ENCODE measurements around the gene PCDHA4. TPM values are rescaled to one million over a fixed set of nuclear protein-coding genes. Genes with fewer than 3 reads are reported as not detected.
A peak's percentile ranks its signal among the peaks of the same experiment; 100 is the strongest.
"Not testable (repeated sequence)": the region's sequence is repeated elsewhere in the genome, so short reads cannot be mapped to it uniquely, and the experiment has no call there.

Gene PCDHA4
- total RNA-seq, 1 donor from 2014 or later, result under 0.01 TPM

DNA sequence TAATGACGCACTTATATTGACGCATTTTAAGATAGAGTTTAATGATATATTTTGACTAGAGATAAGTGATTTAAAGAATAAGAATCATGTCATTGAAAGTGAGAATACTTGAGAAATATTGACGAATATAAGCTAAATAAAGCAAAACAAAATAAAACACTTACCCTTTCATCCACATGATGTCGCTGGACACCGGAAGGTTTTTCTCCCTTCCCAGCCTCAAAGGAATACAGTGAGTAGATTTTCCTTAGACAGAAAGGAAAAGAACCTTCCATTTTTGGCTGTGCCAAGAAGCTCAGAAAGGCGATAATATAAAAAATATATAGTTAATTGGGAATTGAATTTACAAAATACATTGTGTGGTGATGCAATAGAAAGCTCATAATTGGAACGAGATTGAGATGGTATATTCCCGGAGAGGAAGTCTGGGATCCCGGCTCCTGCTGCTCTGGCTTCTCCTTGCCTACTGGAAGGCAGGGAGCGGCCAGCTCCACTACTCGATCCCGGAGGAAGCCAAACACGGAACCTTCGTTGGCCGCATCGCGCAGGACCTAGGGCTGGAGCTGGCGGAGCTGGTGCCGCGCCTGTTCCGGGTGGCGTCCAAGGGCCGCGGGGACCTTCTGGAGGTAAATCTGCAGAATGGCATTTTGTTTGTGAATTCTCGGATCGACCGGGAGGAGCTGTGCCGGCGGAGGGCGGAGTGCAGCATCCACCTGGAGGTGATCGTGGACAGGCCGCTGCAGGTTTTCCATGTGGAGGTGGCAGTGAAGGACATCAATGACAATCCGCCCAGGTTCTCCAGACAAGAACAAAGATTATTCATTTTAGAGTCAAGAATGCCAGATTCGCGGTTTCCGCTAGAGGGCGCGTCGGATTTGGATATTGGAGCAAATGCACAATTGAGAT, 14.8 kb downstream of the PCDHA4 start, which contains the start of gene PCDHA5:
Gene PCDHA5, plus strand, starts transcription at position 239 of the 906 bp plus-strand sequence.
- peak; percentile 21 to 43 for DNase-seq (ENCODE audit: low read depth in 2 of 2)

DNA sequence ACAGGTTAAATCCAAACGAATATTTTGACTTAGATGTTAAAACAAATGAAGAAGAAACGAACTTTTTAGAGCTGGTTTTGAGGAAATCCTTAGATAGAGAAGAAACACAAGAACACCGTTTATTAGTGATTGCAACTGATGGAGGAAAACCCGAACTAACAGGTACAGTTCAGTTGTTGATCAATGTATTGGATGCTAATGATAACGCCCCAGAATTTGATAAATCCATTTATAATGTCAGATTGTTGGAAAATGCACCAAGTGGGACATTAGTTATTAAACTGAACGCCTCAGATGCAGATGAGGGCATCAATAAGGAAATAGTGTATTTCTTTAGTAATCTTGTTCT, 15.4 kb downstream of the PCDHA4 start:
- no peak for DNase-seq (ENCODE audit: low read depth in 2 of 2)

GRCh38 chr5:140822969-140823368, 16.1 kb downstream of the PCDHA4 start:
- DNase-seq (ENCODE audit: low read depth in 2 of 2), result not testable (repeated sequence)

DNA sequence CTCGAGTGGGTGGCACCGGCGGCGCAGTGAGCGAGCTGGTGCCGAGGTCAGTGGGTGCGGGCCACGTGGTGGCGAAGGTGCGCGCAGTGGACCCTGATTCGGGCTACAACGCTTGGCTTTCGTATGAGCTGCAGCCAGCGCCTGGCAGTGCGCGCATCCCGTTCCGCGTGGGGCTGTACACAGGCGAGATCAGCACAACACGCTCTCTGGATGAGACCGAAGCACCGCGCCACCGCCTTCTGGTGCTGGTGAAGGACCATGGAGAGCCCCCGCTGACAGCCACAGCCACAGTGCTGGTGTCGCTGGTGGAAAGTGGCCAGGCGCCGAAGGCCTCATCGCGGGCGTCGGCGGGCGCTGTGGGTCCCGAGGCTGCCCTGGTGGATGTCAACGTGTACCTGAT, 16.6 kb downstream of the PCDHA4 start:
- DNase-seq (ENCODE audit: low read depth in 2 of 2), result no peak

DNA sequence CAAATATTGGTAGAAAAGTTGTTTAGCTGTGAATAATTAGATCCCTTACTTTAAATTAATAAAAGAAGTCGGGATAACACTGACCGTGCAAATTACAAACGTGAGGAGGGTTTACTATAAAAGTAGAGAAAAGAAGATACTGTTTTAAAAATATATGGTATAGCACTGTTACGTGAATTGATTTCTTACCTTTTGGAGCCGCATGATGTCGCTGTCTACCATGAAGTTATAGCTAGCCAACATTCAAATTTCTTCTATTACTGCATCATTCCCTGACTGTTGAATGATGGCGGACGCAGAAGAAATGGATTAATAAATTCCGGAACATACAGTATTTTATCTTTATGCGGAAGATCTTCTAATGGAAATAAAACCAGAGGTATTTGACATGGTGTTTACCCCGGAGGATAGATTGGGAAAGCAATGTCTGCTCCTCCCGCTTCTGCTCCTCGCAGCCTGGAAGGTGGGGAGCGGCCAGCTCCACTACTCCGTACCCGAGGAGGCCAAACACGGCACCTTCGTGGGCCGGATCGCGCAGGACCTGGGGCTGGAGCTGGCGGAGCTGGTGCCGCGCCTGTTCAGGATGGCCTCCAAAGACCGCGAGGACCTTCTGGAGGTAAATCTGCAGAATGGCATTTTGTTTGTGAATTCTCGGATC, 21.0 kb downstream of the PCDHA4 start, which contains the start of gene PCDHA6:
Gene PCDHA6, plus strand, starts transcription at position 257 of the 658 bp plus-strand sequence. Its CDS starts 132 bp downstream, at position 389.
- DNase-seq (ENCODE audit: low read depth in 2 of 2), result peak in 1 of 2 donors; percentile 28

GRCh38 chr5:140828362-140828737, 21.5 kb downstream of the PCDHA4 start:
- DNase-seq (ENCODE audit: low read depth in 2 of 2), result no peak

GRCh38 chr5:140829511-140830501, 22.9 kb downstream of the PCDHA4 start:
- DNase-seq (ENCODE audit: low read depth in 2 of 2), result not testable (repeated sequence)

DNA sequence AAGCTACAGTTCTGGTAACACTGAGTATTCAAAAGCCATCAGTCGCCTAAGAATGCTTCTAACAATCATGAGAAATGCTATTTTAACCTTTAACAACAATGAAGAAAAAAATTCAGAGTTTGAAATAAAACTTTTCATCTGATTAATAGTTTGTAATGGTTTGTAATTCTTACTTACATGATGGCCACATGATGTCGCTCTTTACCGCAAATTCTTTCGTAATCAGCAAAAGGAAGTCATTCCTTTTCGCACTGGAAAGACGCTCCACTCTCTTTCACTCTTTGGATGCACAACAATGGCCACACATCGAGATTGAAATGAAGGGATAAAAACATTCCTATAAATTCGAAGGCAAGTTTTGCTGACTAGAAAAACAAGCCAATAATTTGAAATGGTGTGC, 27.1 kb downstream of the PCDHA4 start, which contains the start of gene PCDHA7:
Gene PCDHA7, plus strand, starts transcription at position 277 of the 400 bp plus-strand sequence. Its CDS starts 115 bp downstream, at position 392.
- peak; percentile 28 to 36 for DNase-seq (ENCODE audit: low read depth in 2 of 2)

GRCh38 chr5:140834439-140835008, 27.7 kb downstream of the PCDHA4 start:
- DNase-seq (ENCODE audit: low read depth in 2 of 2), result not testable (repeated sequence)

GRCh38 chr5:140835622-140836510, 29.0 kb downstream of the PCDHA4 start:
- DNase-seq (ENCODE audit: low read depth in 2 of 2), result no peak

- DNase-seq (ENCODE audit: low read depth in 2 of 2), result peak in 1 of 2 donors; percentile 52
Measured at GRCh38 chr5:140840978-140841962, 34.4 kb downstream of the PCDHA4 start, which contains the start of gene PCDHA8. PCDHA8 (plus strand) TSS chr5:140841187; CDS start chr5:140841322, 135 bp downstream.

DNA sequence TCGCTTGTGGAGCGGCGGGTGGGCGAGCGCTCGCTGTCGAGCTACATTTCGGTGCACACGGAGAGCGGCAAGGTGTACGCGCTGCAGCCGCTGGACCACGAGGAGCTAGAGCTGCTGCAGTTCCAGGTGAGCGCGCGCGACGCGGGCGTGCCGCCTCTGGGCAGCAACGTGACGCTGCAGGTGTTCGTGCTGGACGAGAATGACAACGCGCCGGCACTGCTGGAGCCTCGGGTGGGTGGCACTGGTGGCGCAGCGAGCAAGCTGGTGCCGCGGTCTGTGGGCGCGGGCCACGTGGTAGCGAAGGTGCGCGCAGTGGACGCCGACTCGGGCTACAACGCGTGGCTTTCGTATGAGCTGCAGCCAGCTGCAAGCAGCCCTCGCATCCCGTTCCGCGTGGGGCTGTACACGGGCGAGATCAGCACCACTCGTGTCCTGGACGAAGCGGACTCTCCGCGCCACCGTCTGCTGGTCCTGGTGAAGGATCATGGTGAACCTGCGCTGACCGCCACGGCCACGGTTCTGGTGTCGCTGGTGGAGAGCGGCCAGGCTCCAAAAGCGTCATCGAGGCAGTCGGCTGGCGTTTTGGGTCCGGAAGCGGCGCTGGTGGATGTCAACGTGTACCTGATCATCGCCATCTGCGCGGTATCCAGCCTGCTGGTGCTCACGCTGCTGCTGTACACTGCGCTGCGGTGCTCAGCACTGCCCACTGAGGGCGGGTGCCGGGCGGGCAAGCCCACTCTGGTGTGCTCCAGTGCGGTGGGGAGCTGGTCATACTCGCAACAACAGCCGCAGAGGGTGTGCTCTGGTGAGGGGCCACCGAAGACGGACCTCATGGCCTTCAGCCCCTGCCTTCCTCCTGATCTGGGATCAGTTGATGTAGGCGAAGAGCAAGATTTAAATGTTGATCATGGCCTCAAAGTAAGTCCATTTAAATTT, 36.2 kb downstream of the PCDHA4 start:
- no peak for DNase-seq (ENCODE audit: low read depth in 2 of 2)

DNA sequence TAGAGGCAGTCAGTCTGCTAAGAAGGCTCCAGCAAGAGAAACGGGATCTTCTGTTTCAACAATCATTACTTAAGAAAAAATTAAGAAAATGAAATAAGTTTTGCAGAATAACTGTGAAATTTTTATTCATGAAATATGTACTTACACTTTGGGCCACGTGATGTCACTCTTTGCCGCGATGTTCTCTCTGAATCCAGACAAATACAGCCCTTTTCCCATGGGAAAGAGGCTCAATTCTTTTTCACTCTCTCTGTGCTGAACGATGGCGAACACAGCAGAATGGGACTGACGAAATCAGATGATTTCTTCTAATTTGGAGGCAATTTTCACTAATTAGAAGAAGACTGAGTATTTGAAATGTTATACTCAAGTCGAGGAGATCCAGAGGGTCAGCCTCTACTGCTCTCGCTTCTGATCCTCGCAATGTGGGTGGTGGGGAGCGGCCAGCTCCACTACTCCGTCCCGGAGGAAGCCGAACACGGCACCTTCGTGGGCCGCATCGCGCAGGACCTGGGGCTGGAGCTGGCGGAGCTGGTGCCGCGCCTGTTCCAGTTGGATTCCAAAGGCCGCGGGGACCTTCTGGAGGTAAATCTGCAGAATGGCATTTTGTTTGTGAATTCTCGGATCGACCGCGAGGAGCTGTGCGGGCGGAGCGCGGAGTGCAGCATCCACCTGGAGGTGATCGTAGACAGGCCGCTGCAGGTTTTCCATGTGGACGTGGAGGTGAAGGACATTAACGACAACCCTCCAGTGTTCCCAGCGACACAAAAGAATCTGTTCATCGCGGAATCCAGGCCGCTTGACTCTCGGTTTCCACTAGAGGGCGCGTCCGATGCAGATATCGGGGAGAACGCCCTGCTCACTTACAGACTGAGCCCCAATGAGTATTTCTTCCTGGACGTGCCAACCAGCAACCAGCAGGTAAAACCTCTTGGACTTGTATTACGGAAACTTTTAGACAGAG, 41.6 kb downstream of the PCDHA4 start, which contains the start of gene PCDHA9:
Gene PCDHA9, plus strand, starts transcription at position 244 of the 964 bp plus-strand sequence. Its CDS starts 114 bp downstream, at position 358.
- not testable (repeated sequence) for DNase-seq (ENCODE audit: low read depth in 2 of 2)

DNA sequence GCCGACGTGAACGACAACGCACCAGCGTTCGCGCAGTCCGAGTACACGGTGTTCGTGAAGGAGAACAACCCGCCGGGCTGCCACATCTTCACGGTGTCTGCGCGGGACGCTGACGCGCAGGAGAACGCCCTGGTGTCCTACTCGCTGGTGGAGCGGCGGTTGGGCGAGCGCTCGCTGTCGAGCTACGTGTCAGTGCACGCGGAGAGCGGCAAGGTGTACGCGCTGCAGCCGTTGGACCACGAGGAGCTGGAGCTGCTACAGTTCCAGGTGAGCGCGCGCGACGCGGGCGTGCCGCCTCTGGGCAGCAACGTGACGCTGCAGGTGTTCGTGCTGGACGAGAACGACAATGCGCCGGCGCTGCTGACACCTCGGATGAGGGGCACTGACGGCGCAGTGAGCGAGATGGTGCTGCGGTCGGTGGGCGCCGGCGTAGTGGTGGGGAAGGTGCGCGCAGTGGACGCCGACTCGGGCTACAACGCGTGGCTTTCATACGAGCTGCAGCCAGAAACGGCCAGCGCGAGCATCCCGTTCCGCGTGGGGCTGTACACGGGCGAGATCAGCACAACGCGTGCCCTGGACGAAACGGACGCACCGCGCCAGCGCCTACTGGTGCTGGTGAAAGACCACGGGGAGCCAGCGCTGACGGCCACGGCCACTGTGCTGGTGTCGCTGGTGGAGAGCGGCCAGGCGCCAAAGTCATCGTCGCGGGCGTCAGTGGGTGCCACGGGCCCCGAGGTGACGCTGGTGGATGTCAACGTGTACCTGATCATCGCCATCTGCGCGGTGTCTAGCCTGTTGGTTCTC, 43.2 kb downstream of the PCDHA4 start:
- DNase-seq (ENCODE audit: low read depth in 2 of 2), result not testable (repeated sequence)

Measured in lung microvascular endothelial cell (primary cell).